GM19468 (cell line): ENCODE data around the gene PTPA.

Experiments
- ATAC-seq: cut with Tn5 transposase; IDR thresholded peaks from one replicate; pipeline ENCODE4 v1.9.1; 2021; ENCODE audit warnings: mild to moderate bottlenecking, moderate library complexity, moderate number of reproducible peaks; ENCODE audit not compliant: unreplicated experiment; ENCODE audit errors: extremely low read depth

PTPA gene

DNA sequence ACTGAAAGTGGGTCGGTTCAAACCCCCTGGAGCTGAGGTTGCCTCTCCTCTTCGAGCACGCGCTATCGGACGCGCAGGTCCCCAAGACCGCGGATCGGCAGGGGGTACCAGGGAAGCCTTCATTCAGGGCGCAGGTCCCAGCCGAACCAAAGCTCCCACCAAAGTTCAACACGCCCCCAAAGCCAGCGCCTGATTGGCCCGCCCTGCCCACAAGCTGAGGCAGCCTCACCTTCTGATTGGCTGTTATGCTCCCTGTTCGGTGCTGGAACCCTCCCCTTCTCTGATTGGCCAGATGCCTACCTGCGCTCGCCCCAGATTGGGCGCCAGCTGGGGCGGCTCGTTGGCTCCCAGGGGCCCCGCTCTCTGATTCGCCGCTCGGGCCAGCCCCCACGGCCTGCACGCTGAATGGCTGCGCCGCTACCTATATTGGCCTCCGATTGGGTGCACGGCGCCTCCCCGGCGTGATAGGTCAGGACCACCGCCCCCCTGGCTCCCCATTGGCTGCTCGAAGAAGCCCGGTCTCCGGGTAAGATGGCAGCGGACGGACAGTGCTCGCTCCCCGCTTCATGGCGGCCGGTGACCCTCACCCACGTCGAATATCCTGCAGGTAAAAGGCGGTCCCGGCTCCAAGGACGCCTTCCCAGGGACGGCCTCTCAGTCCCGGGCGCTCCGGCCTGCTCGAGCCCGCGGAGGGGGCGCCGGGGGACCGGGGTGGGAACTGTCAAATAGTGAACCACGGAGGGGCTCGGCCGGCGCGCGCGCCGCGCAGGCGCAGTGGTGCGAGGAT lies 30.4 kb upstream of the PTPA start, which contains the start of gene DOLPP1:
Gene DOLPP1, plus strand, starts transcription at position 511 of the 787 bp plus-strand sequence. Its CDS starts 21 bp downstream, at position 532.
- peak; percentile 95 for ATAC-seq

DNA sequence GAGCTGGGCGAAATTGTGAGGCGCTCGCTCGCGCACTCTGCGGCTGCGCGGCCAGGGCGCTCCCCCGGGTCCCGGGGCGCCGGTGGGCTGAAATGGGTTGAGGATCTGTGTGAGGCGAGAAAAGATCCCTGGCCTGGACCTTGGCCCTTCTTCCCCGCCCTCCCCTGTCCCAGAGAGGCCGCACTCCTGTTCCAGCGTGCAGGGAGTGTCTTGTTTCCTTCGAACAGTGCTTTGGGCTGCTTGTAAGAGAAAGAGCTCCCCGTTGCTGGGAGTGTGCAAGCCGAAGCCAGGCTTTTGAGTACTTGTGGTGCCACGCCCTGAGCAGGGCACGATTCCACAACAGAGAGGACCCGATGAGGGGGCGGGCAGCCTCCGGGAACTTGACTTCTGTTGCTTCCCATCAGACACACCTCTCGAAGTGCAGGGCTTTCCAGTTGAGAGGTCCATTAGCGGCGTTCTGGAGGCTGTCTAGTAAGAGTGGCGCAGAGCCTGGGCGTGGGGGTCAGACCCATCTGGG lies 29.8 kb upstream of the PTPA start:
- ATAC-seq = no peak

DNA sequence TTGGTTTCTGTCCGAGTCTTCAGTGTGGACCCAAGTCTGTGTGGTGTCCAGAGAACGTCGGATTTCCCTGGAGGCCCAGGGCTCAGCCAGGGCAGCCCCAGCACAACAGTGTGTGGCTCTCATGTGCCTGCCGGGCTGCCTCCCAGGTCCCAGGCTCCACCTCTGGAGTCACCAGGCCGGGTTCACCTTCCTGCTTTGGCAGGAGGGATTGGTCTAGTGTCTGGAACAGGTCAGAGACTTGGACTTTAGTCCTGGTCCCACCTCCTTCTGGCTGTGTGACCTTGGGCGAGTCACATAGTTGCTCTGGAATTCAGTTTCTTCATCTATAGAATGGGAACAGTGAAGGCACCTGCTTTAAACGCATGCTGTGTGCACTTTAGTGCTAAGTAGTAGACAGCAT lies 27.1 kb upstream of the PTPA start:
- no peak for ATAC-seq

DNA sequence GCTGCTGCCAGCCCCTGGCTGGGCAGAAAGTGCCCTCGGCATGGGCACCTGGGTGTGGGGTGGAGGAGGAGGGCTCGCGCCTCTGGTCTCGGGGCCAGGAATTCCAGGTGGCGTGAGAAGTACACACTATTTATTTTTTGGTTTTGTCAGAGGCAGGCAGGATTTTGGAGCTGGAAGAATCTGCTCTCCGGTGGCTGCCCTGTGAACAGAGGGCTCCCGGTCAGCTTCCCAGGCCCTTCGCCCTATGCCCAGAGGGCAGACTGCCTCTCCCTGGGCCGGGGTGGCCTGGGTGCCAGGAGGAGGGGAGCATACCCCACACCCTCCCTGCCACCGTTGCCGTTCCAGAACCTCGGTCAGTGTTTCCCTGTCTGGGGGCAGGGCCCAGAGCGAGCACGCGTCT lies 22.0 kb upstream of the PTPA start:
- ATAC-seq = no peak

DNA sequence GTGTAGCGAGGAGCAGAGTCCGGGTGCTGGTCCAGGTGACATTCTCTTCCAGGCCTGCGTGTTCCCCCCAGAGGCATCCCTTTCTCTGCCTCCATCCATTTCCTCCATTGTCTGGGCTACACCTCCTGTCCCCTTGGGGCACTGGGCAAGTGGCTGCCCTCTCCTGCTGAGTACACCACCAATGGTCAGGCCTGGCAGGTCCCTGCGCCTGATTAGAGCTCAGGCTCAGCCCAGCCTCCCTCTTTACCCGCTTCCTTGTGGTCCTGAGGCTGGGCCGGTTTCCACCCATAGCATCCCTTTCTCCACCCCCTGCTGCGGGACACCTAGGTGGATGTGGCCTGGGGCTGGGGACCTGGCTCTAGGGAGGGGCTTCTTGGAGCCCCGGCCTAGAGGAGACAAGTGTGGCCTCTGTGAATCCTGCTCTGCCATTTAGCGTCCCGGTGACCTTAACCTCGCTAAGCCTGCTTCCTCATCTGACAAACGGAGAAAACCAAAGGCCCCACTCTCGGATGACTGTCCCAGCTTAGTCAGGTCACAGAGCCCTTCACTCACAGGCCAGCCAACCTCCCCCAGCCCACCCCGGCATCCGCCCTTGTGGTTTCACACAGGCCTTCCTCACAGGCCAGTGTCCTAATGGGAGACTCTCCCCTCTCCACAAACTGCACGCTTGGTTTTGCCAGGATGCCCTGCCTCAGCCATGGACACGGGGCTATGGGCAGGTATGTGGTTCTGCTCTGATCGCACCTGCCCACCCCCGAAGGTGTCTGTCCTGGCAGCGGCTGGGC lies 17.4 kb upstream of the PTPA start:
- ATAC-seq = no peak

DNA sequence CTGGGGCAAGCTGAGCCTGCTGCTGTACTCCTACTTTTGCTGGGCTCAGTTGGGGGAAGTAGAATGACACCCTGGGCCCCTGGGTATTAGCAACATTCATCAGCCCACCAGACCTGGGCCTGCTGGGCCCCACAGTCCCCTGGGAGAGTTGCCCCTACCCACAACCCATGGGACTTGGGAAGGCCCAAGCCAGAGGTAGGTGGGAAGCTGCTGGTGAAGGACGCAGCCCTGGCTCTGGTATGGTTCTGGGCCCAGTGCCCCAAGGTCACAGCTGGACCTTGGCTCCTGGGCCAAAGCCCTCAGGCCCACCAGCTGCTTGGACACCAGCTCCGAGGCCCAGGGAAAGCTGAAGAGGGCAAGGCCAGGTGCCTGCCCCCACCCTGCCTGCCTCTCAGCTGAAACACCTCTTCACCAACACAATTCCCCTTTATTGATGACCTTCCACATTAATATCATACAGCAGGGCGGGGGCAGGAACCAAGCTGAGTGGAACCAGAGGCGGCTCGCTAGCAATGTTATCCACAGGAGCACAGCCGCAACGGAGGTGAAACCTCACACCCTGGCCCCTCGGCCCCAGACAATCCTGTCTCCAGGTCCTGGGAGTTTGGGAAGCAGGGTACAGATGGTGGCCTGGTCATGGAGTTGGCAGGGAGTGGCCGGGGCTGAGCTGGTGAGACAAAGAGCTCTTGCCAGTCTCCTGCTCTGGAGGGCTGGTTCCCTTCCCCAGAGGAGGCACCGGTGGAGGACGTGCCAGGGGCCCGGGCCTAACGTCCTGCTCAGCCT lies 16.6 kb upstream of the PTPA start:
- no peak for ATAC-seq

DNA sequence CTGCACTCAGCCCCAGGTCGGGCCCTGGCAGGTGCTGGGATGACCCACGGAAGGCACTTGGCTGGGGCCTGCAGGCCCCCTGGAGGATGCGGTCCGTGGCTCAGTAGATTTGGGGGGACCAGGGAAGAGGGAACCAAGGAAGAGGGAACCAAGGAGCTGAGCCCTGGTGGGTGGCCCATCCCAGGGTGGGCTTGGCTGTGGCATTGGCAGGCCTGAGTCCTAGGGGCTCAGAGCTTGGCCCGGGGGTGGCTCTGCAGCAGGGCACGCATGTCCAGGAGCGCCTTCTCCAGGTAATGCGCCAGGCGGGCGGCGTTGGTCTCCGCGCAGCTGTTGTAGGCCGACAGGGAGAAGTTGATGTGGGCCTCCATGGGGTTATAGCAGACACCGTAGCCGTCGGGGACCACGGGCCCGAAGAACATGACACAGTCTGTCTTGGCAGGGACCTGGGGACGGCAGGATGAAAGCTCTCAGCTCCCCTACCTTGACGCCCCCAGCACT lies 16.0 kb upstream of the PTPA start:
- ATAC-seq = no peak

DNA sequence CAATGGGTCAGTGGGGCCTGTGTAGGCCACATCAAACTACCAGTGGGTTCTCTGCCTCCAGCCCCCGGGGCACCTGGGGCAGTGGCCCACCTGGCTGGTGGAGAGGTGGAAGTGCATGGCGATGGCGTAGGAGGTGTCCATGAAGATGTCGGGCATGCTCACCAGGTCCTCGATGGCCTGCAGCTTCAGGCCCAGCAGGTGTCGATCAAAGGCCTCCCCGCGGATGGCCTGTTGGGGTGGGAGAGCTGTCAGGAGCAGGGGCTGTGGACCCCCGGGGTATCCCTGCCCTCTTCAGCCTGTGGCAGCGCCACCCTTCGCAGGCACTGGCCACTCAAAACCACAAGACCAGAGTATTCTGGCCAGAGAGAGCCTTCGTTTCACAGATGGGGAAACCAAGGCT lies 15.3 kb upstream of the PTPA start:
- ATAC-seq = no peak

DNA sequence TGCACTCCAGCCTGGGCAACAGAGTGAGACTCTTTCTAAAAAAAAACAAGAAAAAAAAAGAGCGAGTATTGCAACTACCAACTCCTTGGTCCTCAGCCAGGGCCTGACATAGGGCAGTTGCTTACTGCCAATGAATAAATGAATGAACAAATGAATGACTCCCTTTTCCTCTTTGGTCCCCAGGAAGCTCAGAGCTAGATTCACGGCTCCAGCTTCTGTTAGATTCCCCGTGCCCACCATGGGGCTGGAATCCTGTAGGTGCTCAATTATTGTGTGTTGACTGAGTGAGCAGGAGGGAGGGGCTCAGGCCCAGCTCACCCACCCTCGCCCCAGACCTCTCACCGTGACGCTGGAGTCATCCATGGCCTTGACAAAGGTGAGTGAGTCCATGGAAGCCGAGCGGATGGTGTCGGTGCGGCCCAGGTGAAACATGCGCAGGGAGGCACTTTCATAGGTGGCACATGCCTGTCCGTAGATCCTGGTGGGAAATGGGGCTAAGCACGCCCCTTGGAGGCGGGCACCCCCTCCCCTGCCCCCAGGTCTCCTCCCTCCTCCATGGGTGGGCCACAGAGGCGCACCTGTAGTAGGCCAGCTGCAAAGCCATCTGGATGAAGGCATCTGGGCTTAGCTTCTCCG lies 13.4 kb upstream of the PTPA start:
- ATAC-seq = no peak

DNA sequence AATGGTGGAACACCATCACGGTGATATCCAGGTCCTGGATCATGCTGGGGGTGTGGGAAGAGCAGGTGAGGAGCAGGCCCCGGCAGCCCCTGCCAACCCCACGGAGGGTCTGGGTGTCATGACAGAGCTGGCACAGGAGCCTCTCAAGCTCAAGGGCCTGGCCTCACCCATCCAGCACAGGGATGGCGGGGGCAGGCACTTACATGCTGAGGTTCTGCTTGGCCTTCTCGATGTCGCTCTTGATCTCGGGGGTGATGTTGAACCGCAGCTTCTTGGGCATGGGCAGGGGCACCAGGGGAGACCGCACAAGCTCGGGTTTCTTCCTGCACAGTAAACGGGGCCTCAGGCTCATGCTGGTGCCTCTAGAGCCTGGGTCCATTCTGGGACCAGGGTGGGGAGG lies 12.9 kb upstream of the PTPA start:
- ATAC-seq = no peak

DNA sequence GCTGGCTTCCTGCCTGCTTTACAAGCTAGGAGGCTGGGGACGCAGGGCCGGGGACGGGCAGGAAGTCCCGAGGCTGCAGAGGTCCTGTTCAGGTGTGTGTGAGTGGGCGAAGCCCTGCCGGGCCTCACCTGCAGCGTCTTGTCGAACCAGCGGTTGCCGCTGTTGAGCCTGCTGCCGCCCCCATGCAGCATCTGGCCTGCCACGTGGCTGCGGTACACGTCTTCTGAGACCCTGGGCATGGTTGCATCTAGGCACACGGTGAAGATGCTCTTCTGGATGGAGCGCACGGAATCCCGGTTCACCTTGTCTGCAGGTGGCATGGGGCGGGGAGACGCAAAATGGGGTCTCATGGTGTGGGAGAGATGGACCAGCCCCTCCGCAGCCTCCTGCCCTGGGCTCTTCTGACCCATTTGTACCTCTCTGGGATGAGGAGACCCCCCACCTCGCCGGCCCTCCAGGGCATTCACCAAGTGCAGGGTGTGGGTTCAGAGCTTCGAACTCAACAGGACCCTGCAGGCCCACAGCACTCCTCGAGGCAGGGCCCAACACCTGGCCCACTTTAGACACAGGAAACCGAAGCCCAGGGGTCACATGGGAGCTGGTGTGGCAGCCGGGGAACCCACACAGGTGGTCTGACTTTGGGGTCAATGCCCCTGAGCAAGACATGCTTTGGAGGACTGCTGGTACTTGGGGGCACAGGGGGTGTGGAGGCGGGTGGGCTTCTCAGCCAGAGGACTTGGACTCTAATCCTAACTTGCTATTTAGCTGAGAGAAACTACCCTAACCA lies 10.6 kb upstream of the PTPA start:
- no peak for ATAC-seq

DNA sequence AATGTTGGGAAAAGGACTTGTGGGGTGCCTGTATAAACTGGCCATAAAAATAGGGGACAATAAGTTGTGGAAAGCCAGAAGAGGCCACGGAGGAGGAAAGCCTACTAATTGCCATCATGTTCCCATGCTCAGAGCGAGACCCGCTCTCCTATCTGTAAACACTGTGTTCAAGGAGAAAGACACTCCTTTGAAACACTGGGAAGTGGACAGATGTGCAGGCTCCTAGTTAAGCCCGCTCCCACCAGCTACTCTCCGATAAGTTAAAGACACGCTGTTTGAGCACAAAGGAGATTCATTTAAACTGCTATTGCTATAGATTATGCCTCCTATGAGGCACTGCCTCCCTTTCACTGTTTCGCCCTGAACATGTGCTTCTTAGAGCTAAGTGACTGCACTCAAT lies 9.9 kb upstream of the PTPA start:
- no peak for ATAC-seq

DNA sequence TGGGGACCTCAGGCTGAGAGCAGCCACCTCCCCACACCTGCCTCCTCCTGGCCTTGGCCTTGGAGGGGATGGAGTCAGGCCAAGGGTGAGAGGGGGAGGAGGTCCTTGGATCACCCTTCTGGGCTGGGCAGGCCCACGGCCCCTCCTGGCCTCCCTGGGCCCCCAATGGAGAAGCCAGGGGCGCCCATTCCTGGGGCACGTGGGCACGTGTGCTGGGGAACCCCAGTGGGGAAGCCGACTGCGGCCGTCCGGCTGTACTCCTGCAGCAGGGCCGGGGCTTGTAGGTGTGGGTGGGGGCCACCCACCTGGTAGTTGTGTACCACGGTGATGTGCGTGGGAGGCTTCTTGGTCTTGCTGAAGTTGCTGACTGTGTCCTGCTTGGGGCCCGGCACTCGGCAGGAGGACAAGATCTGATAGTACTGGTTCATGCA lies 9.1 kb upstream of the PTPA start:
- ATAC-seq = no peak

DNA sequence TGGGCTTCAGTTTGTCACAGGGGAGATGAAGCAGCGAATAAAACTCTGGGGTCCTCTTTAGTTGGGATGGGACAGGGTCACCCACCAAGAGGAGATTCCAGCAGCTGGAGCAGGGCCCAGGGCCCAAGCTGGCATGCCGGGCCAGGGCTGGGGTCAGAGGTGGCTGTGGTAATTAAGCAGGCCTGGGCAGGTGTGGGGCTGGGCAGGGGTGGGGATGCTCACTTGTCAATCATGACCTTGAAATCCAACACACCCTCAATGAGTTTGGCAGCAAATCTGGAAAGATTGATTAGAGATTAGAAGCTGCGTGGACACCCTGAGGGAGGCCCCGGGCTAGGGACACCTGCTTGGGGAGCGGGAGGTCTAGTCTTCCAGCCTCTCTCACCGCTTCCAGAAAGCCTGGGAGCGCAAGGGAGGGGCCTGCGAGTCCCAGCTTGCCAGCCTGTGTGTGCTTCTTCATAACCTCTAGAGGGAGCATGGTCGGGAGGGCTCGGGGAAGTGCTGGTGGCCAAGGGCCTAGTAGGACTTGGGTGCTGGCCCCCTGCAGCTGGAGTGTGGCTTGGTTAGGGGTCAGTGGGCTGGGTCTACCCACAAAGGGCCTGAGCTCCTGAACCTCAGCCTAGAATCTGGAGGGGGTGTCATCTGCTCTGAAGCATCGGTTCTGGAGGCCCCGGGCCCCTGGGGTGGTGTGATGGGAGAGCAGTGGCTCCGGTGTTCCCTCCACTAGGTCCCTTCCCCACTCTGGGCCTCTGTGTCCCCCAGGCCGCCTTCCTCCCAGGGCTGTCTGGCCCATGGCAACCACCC lies 8.2 kb upstream of the PTPA start:
- no peak for ATAC-seq

DNA sequence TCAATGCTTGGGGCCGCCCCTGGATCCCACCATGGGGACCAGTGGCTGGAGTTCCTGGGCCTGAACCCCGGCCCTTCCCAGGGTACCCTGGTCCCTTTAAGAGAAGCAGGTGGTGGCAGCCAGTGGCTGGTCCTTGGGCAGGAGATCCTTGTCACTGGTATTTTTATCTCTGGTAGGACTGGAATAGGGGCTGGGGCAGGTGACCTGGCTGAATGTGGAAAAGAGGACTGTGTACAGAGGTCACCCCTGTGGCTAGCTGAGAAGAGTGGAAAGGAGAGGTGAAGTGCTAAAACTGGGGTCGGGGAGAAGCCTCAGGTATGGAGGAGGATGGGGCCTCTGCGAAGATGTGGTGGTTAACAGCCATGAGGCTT lies 7.6 kb upstream of the PTPA start:
- ATAC-seq = no peak

DNA sequence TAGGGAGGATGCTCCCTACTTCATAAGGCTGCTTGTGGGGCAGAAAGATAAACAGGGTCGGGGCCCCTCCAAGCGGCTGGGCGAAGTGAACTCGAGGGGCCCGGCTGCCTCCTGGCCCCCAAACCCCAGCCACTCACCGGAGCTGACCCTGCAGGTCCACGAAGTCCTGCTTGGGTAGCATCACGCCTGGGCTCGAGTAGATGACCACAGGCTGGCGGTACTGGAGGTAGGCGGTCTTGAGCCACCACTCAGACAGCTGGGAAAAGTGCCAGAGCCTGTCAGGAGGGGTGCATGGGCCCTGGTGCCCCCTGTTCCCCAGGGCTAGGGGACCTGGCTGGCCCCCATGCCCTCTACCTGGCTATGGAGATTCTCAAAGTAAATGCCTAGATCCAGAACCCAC lies 7.2 kb upstream of the PTPA start:
- no peak for ATAC-seq

DNA sequence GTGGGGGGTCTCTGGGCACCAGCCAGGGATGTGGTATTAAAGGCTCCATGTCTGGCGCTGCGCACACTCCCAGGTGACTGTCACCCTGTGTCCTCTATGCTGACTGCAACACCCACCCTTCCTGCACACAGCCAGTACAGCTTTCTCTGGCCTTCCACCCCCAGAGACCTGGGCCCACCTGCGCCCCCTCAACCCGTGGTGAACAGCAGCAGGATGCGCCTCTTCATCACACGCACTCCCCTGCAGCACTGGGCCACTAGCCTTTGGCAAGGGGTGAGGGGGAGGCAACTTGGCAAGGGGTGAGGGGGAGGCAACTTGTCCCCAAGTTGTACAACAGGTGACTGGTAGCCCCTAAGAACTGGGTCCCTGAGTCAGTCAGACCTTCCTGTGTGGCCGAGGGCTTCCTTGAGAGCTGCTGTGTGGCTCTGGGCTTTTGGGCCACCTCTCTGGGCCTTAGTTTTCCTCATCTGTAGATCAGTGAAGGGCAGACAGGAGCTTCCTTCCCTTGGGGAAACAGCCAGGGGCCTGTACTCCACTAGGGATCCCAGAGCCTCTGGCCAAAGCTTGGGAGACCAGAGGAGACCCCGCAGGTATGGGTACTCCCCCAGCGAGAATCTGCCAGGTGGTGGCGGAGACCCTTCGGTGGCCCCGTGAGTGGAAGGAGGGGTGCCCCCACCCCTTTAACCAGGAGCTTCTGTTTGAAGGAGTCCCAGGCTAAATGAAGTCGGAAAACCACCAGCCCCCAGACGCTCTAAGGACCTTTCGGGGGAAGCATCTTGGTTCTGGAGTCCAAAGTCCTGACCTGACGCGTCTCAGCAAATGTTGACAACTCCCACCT lies 5.1 kb upstream of the PTPA start:
- no peak for ATAC-seq

DNA sequence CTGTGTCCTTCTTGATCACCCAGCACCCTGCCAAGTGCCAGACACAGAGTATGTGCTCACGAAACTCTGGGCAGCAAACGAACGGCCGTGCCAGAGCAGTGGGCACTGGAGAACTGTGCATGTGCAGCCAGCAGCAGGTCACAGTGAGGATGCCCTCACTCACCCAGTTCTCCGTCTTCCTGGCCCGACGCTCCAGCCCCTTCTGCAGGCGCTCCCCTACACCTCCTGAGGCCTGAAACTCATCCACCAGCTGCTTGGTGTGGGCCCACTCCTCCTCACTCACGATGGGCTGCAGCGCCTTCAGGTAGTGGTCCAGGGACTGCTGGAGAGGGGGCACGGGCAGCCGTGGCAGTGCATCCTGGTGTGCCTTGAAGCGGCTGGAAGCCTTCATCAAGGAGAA lies 3.6 kb upstream of the PTPA start:
- no peak for ATAC-seq
